Smooth muscle cell (in vitro differentiated cells): ENCODE results near the gene MKLN1. TPM values are rescaled to one million over a fixed set of nuclear protein-coding genes. Genes with fewer than 3 reads are reported as not detected.

Source experiments
- DNase-seq: peaks from one replicate; lab custom pipeline; 2025; ENCODE audit not compliant: unreplicated experiment; lab: John Stamatoyannopoulos, UW
- H2AFZ ChIP-seq: fragments of 200-600 bp; sonication (generic); 2 replicates; pipeline ENCODE4 v1.6.0; 2016; ENCODE audit warnings: antibody characterized with exemption, low read depth, mild to moderate bottlenecking
- H3F3A ChIP-seq: fragments of 200-600 bp; sonication (generic); 2 replicates; pipeline ENCODE4 v1.6.0; 2017; ENCODE audit warnings: antibody characterized with exemption, low read depth
- H3K27ac ChIP-seq: fragments of 200-600 bp; sonication (generic); 2 replicates; pipeline ENCODE4 v1.5.1; 2016; ENCODE audit warnings: low read depth, mild to moderate bottlenecking
- H3K27me3 ChIP-seq: fragments of 200-600 bp; sonication (generic); 2 replicates; pipeline ENCODE4 v1.6.1; 2016; ENCODE audit warnings: low read depth, mild to moderate bottlenecking
- H3K36me3 ChIP-seq: fragments of 200-600 bp; sonication (generic); 2 replicates; pipeline ENCODE4 v1.5.1; 2016; ENCODE audit warnings: low read depth
- H3K4me1 ChIP-seq: fragments of 200-600 bp; sonication (generic); 2 replicates; pipeline ENCODE4 v1.5.1; 2016; ENCODE audit warnings: low read depth
- H3K4me2 ChIP-seq: fragments of 200-600 bp; sonication (generic); 2 replicates; pipeline ENCODE4 v1.6.0; 2016; ENCODE audit warnings: mild to moderate bottlenecking
- H3K4me3 ChIP-seq: fragments of 200-600 bp; sonication (generic); 2 replicates; pipeline ENCODE4 v1.5.1; 2016; ENCODE audit warnings: mild to moderate bottlenecking
- H3K79me2 ChIP-seq: fragments of 200-600 bp; sonication (generic); 2 replicates; pipeline ENCODE4 v1.6.0; 2016; ENCODE audit warnings: low read depth, mild to moderate bottlenecking
- H3K9ac ChIP-seq: fragments of 200-600 bp; sonication (generic); 2 replicates; pipeline ENCODE4 v1.6.0; 2016; ENCODE audit warnings: low read depth
- H3K9me3 ChIP-seq: fragments of 200-600 bp; sonication (generic); replicated peaks from 2 replicates; pipeline ENCODE4 v1.5.1; 2016; ENCODE audit warnings: low read depth
- H4K20me1 ChIP-seq: fragments of 200-600 bp; sonication (generic); 2 replicates; pipeline ENCODE4 v1.6.0; 2016; ENCODE audit warnings: low read depth
- WGBS: methylation state at CpG from one replicate; pipeline ENCODE4 v1.1.7; 2016; ENCODE audit warnings: low lambda C conversion rate; 5-methylcytosine and 5-hydroxymethylcytosine counted together
- polyA plus RNA-seq: library from polyadenylated mRNA; unstranded; fragments of >200 nt; fragmentation: Nextera tagmentation; extraction: Ambion mirVana; gene quantifications from 2 replicates; pipeline ENCODE4 v1.2.1, GENCODE V29; 2016
- total RNA-seq: library from RNA; depleted of rRNA; stranded (reverse); fragments of >200 nt; gene quantifications from 2 replicates; pipeline ENCODE4 v1.2.3, GENCODE V29; 2014
- TF ChIP-seq, protein P1 (sequence below): fragments of 200-600 bp; sonication (generic); IDR thresholded peaks from 2 replicates; pipeline ENCODE4 v1.5.1; 2017; ENCODE audit warnings: borderline replicate concordance, mild to moderate bottlenecking, antibody characterized with exemption; ENCODE audit not compliant: insufficient read depth, poor library complexity, severe bottlenecking

Gene MKLN1
- total and polyA plus RNA-seq, 2 experiments from 2014 or later = 26.3 to 45.3 TPM

DNA sequence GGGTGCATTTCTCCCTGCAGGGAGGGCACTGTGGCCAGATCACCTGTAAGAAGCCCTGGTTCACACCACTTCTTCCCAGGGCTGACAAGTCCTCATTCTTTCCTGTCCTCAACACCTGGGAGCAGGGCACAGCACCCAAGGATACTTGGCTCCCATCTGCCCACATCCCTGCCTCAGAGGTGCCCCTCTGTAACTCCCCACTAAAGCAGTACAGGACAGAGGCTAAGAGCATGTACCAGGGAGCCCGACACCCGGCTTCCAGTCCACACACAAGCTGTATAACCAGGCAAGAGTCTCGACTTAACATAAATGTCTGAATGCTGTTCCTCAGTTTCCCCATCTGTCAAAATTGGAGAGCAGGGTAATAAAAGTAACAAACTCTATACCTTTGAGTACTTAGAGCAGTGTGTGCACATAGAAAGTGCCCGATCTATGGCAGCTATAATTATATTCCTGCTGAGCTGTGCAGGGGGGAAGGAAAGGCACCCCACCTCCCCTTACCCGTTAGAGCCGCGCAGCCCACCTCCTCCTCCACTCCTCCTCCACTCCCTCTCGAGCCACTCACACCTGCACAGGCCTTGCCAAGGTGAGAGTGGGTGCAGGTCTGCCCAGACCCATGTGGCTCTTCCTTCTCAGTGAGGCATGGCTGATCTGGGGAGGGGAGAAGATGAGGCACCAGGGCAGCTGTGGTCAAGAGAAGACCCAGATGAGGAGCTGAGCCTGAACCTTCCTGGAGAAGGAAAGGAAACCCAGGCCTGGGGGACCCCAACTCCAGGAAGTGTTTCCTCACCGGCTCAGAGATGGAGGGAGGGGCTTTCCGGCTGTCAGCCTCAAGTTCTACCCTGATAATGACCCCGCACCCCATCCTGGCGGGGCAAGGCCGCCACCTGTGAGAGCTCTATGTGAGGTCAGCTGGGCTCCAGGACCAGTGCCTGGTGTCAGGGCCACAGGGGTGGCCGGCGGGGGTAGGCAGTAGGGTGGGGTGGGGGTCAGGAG is 206.2 kb downstream of the MKLN1 start:
- Histone ChIP-seq H3K4me1 (peaks cover 10% of the 10 kb centered on the region), H3K4me2 (no peak overlapping the region), H3K27ac (no peak overlapping the region), H3K27me3 (no peaks in the 10 kb centered on the region), H3K9me3 (no peaks in the 10 kb centered on the region), H3K79me2 (no peaks in the 10 kb centered on the region), H3F3A (no peaks in the 10 kb centered on the region), H3K4me3 (no peak overlapping the region), H4K20me1 (no peaks in the 10 kb centered on the region), H3K9ac (no peak overlapping the region), H2AFZ (no peak overlapping the region), H3K36me3 (no peaks in the 10 kb centered on the region)
- 95% methylated on average over 10 of the region's 15 CpGs for WGBS
- TF ChIP-seq, protein P1, sequence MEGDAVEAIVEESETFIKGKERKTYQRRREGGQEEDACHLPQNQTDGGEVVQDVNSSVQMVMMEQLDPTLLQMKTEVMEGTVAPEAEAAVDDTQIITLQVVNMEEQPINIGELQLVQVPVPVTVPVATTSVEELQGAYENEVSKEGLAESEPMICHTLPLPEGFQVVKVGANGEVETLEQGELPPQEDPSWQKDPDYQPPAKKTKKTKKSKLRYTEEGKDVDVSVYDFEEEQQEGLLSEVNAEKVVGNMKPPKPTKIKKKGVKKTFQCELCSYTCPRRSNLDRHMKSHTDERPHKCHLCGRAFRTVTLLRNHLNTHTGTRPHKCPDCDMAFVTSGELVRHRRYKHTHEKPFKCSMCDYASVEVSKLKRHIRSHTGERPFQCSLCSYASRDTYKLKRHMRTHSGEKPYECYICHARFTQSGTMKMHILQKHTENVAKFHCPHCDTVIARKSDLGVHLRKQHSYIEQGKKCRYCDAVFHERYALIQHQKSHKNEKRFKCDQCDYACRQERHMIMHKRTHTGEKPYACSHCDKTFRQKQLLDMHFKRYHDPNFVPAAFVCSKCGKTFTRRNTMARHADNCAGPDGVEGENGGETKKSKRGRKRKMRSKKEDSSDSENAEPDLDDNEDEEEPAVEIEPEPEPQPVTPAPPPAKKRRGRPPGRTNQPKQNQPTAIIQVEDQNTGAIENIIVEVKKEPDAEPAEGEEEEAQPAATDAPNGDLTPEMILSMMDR = no peak
- DNase-seq = no peak

DNA sequence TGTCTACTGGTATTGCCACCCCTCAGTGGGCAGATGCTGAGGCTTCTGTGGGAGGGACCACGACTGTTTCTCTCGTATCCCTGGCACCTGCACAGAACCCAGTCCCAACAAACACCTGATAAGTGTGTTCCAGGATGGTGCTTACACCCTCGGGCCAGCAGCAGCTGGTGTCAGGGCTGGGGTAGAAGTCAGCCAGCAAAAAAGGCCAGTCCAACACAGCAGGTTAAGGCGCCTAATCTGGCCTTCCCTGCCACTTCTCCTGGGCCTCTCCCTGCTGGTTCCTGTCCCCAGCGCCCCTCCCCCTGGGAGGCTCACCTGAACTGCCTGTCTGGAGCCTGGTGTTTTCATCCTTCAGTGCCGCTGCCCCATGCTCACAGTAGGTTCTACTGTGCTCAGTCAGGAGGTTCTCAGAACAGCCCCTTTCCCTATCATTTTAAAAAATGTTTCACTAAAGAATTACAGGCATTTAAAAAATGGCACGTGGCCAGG is 208.7 kb downstream of the MKLN1 start:
- no peaks in the 10 kb centered on the region for H3K79me2 ChIP-seq

DNA sequence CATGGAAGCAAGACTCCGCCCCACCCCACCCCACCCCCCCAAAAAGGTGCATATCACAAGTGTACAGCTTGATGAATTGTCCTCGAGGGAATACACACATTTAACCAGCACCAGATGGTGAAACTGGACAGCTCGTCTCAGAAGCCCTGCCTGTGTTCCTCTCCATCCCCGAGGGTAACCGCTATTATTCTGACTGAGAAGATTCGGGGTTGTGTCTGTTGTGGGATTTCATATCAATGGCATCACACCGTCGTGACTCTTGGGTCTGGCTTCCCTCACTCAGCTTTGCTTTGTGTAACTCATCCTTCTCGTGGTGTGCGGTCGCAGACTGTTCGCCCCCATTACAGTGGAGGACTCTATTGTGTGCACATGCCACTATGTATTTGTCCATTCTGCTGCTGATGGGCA is 209.9 kb downstream of the MKLN1 start:
- H3K4me2 ChIP-seq = no peak overlapping the region
- no peak overlapping the region for H3K27ac ChIP-seq
- no peaks in the 10 kb centered on the region for H3K9me3 ChIP-seq
- no peaks in the 10 kb centered on the region for H3K27me3 ChIP-seq
- H3K9ac ChIP-seq = no peak overlapping the region
- 79% methylated on average over 12 of the region's 12 CpGs for WGBS
- H3K4me3 ChIP-seq = no peak overlapping the region
- no peaks in the 10 kb centered on the region for H3F3A ChIP-seq
- peaks cover 19% of the 10 kb centered on the region for H3K4me1 ChIP-seq
- no peak overlapping the region for H2AFZ ChIP-seq
- TF ChIP-seq, protein P1 = no peak
- no peaks in the 10 kb centered on the region for H4K20me1 ChIP-seq
- H3K36me3 ChIP-seq = no peaks in the 10 kb centered on the region
- no peak for DNase-seq
- no peaks in the 10 kb centered on the region for H3K79me2 ChIP-seq

More for the DNA sequence above, 208.7 kb downstream of the MKLN1 start:
- Histone ChIP-seq H3K27me3 (no peaks in the 10 kb centered on the region), H3K4me1 (peaks cover 19% of the 10 kb centered on the region), H3K9ac (no peak overlapping the region), H4K20me1 (no peaks in the 10 kb centered on the region), H3K27ac (no peak overlapping the region), H3K4me3 (no peak overlapping the region), H3K4me2 (no peak overlapping the region), H3K36me3 (no peaks in the 10 kb centered on the region), H3K9me3 (no peaks in the 10 kb centered on the region), H3F3A (no peaks in the 10 kb centered on the region), H2AFZ (no peak overlapping the region)
- DNase-seq = no peak
- 81% methylated on average over 7 of the region's 7 CpGs for WGBS
- TF ChIP-seq, protein P1 = no peak
